ENCODE measurements around the gene PALD1. TPM values are rescaled to one million over a fixed set of nuclear protein-coding genes. Genes with fewer than 3 reads are reported as not detected.

PALD1 gene
- total and polyA plus RNA-seq, 2 experiments from 2014 or later, result 5.7 to 19.1 TPM

DNA sequence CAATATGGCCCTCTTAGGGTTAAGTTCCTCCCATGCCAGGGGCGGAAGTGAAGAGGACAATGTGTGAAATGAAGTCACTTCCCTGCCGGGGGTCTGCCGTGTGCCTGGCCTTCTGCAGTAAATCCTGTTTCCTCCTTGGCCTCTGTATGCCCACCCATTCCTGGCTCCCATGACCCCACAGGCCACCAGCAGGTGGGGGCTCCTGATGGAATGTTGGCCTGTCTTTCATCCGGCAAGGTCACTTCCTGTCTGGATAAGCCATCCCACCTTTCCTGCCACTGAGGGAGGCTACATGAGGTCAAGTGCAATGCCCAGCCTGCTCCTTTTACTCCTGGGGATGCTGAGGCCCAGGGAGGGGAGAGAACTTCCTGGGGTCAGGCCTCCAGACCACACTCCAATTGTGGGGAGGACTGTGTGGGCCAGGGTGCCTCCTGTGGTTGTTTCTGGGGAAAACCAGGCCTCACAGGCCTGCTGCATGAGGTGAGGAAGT, 22.3 kb downstream of the PALD1 start:
- TF ChIP-seq, protein P1, sequence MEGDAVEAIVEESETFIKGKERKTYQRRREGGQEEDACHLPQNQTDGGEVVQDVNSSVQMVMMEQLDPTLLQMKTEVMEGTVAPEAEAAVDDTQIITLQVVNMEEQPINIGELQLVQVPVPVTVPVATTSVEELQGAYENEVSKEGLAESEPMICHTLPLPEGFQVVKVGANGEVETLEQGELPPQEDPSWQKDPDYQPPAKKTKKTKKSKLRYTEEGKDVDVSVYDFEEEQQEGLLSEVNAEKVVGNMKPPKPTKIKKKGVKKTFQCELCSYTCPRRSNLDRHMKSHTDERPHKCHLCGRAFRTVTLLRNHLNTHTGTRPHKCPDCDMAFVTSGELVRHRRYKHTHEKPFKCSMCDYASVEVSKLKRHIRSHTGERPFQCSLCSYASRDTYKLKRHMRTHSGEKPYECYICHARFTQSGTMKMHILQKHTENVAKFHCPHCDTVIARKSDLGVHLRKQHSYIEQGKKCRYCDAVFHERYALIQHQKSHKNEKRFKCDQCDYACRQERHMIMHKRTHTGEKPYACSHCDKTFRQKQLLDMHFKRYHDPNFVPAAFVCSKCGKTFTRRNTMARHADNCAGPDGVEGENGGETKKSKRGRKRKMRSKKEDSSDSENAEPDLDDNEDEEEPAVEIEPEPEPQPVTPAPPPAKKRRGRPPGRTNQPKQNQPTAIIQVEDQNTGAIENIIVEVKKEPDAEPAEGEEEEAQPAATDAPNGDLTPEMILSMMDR (IDR thresholded peaks at IDR 0.05; ENCODE audit: low read depth, low read length), result no peak
- DNase-seq (ENCODE audit: low read depth in 1 of 2, low spot score in 1 of 2), result no peak
- H3K27me3 ChIP-seq, result no peaks in the 10 kb centered on the region
- H3K27ac ChIP-seq, result no peak overlapping the region
- no peaks in the 10 kb centered on the region for H3K9me3 ChIP-seq (ENCODE audit: low read depth)
- H3K36me3 ChIP-seq, result no peaks in the 10 kb centered on the region
- no peak overlapping the region for H3K4me3 ChIP-seq
- H3K4me1 ChIP-seq (ENCODE audit: low read depth), result peaks cover 10% of the 10 kb centered on the region

DNA sequence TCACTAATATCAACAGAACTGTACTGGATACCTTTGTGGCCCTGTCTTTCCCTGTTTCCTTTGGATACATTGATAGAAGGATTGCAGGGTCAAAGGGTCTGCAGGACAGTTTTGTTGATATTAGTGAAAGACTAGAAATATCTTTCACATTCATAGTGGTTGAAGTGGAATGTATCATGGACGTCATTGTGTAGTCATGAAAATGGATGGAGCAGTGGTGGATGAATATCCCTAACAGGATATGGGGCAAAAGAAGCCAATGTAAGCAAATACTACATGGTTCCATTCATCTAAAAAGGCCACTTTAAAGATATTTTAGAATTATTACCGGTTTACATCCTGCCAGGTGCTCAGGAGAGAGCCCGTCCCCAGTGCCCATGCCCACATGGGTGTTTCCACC, 23.8 kb downstream of the PALD1 start:
- Histone ChIP-seq H3K36me3 (no peaks in the 10 kb centered on the region), H3K9me3 (ENCODE audit: low read depth) (no peaks in the 10 kb centered on the region), H3K4me3 (no peak overlapping the region), H3K27me3 (no peaks in the 10 kb centered on the region), H3K4me1 (ENCODE audit: low read depth) (peaks cover 10% of the 10 kb centered on the region), H3K27ac (no peak overlapping the region)
- TF ChIP-seq, protein P1 (IDR thresholded peaks at IDR 0.05; ENCODE audit: low read depth, low read length), result no peak
- DNase-seq (ENCODE audit: low read depth in 1 of 2, low spot score in 1 of 2), result no peak

- Histone ChIP-seq H3K27ac (no peak overlapping the region), H3K27me3 (no peaks in the 10 kb centered on the region), H3K4me1 (ENCODE audit: low read depth) (peaks cover 17% of the 10 kb centered on the region), H3K9me3 (ENCODE audit: low read depth) (no peaks in the 10 kb centered on the region), H3K36me3 (no peaks in the 10 kb centered on the region), H3K4me3 (no peak overlapping the region)
- DNase-seq (ENCODE audit: low read depth in 1 of 2, low spot score in 1 of 2), result no peak
- TF ChIP-seq, protein P1 (IDR thresholded peaks at IDR 0.05; ENCODE audit: low read depth, low read length), result no peak
These were observed 25.2 kb downstream of the PALD1 start for GRCh38 chr10:70503776-70504175.

GRCh38 chr10:70504521-70505358, 26.2 kb downstream of the PALD1 start:
- Histone ChIP-seq H3K27ac (no peak overlapping the region), H3K27me3 (no peaks in the 10 kb centered on the region), H3K9me3 (ENCODE audit: low read depth) (no peaks in the 10 kb centered on the region), H3K36me3 (no peaks in the 10 kb centered on the region), H3K4me1 (ENCODE audit: low read depth) (peaks cover 17% of the 10 kb centered on the region), H3K4me3 (no peak overlapping the region)
- no peak for DNase-seq (ENCODE audit: low read depth in 1 of 2, low spot score in 1 of 2)
- TF ChIP-seq, protein P1 (IDR thresholded peaks at IDR 0.05; ENCODE audit: low read depth, low read length), result no peak

DNA sequence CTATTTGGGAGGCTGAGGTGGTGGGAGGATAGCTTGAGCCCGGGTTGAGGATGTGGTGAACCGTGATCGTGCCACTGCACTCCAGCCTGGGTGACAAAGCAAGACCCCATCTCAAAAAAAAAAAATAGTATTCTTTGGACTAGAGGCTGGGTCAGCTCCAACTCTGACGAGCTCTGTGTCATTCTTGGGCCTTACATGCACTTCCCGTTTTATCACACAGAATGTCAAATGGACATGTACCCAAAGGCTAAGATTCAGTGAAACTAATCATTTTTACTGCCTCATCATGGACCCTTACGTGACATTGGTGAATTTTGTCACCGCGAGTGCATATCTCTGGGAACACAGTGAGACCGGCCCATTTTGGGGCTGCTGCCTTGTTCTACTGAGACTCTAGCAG, 27.3 kb downstream of the PALD1 start:
- Histone ChIP-seq H3K27ac (no peak overlapping the region), H3K36me3 (no peaks in the 10 kb centered on the region), H3K27me3 (no peaks in the 10 kb centered on the region), H3K4me3 (no peak overlapping the region), H3K4me1 (ENCODE audit: low read depth) (peaks cover 28% of the 10 kb centered on the region), H3K9me3 (ENCODE audit: low read depth) (no peaks in the 10 kb centered on the region)
- TF ChIP-seq, protein P1 (IDR thresholded peaks at IDR 0.05; ENCODE audit: low read depth, low read length), result no peak
- no peak for DNase-seq (ENCODE audit: low read depth in 1 of 2, low spot score in 1 of 2)
